AG04450 (cell line): ENCODE measurements around the gene SULT1A3. TPM values are rescaled to one million over a fixed set of nuclear protein-coding genes. Genes with fewer than 3 reads are reported as not detected.
"Not testable (repeated sequence)": the region's sequence is repeated elsewhere in the genome, so short reads cannot be mapped to it uniquely, and the experiment has no call there.

Experiments used
- CTCF ChIA-PET: fragments of 300-600, 350-600 bp; formaldehyde crosslinking; extraction: SDS; loops from one replicate; lab custom pipeline; 2022; ENCODE audit warnings: antibody characterized with exemption, inconsistent platforms; lab: Charles Lee
- POLR2A ChIA-PET: fragments of 350-600 bp; formaldehyde crosslinking; extraction: SDS; loops from one replicate; lab custom pipeline; 2021; ENCODE audit warnings: antibody characterized with exemption, inconsistent platforms; lab: Yijun Ruan, JAX
- DNase-seq: peaks from one replicate; pipeline ENCODE4 v3.0.0-alpha.2; 2011; ENCODE audit warnings: low read depth, low spot score
- H3K27ac ChIP-seq: one replicate; pipeline ENCODE4 v1.5.1; 2012; ENCODE audit warnings: low read depth, low read length, control low read depth
- H3K27me3 ChIP-seq: one replicate; pipeline ENCODE4 v1.6.0; 2012; ENCODE audit warnings: low read length; ENCODE audit not compliant: control insufficient read depth, insufficient read depth
- H3K4me3 ChIP-seq: 2 replicates; pipeline ENCODE4 v1.5.1; 2011; ENCODE audit warnings: mild to moderate bottlenecking, low read depth, low read length, control low read depth
- H3K9me3 ChIP-seq: 2 replicates; pipeline ENCODE4 v1.5.1; 2012; ENCODE audit warnings: low read length; ENCODE audit not compliant: control insufficient read depth, insufficient read depth
- polyA plus RNA-seq: library from polyadenylated mRNA; depleted of rRNA; stranded (reverse); fragments of >200 nt; gene quantifications from 2 replicates; pipeline ENCODE4 v1.2.3, GENCODE V29; 2011
- TF ChIP-seq, protein P1 (sequence below): IDR thresholded peaks from 2 replicates; pipeline ENCODE4 v1.5.1; 2011; ENCODE audit warnings: low read depth, low read length, control low read depth, inconsistent platforms

SULT1A3 gene
- polyA plus RNA-seq, 1 experiment, result 7.3 TPM

DNA sequence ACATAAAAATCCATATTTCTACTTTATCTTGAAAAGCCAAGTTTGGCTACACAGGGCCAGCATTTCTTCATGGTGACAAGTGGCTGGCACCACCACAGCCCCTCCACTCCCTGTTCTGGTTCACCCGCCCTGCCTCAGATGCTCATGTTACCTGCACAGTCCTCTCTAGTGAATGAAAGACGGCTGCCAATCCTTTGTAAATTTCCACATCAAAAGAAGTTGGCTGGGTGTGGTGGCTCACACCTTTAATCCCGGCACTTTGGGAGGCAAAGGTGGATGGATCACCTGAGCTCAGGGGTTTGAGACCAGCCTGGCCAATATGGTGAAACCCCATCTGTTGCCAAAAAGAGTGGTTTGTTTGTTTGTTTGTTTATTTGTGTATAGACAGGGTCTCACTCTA is 35.5 kb upstream of the SULT1A3 start:
- TF ChIP-seq, protein P1, sequence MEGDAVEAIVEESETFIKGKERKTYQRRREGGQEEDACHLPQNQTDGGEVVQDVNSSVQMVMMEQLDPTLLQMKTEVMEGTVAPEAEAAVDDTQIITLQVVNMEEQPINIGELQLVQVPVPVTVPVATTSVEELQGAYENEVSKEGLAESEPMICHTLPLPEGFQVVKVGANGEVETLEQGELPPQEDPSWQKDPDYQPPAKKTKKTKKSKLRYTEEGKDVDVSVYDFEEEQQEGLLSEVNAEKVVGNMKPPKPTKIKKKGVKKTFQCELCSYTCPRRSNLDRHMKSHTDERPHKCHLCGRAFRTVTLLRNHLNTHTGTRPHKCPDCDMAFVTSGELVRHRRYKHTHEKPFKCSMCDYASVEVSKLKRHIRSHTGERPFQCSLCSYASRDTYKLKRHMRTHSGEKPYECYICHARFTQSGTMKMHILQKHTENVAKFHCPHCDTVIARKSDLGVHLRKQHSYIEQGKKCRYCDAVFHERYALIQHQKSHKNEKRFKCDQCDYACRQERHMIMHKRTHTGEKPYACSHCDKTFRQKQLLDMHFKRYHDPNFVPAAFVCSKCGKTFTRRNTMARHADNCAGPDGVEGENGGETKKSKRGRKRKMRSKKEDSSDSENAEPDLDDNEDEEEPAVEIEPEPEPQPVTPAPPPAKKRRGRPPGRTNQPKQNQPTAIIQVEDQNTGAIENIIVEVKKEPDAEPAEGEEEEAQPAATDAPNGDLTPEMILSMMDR, result no peak
- ChIA-PET CTCF (no interaction called here), POLR2A (interaction anchor here (0.7 kb wide), 1 partner anchor 11 kb away, joined by 3 read pairs; no protein-coding TSS in a partner anchor)
- H3K4me3 ChIP-seq, result no peak overlapping the region
- H3K9me3 ChIP-seq, result no peaks in the 10 kb centered on the region; the same call in 1 of the 2 replicates
- H3K27me3 ChIP-seq, result peaks cover 3% of the 10 kb centered on the region
- no peak for DNase-seq
- no peak overlapping the region for H3K27ac ChIP-seq

DNA sequence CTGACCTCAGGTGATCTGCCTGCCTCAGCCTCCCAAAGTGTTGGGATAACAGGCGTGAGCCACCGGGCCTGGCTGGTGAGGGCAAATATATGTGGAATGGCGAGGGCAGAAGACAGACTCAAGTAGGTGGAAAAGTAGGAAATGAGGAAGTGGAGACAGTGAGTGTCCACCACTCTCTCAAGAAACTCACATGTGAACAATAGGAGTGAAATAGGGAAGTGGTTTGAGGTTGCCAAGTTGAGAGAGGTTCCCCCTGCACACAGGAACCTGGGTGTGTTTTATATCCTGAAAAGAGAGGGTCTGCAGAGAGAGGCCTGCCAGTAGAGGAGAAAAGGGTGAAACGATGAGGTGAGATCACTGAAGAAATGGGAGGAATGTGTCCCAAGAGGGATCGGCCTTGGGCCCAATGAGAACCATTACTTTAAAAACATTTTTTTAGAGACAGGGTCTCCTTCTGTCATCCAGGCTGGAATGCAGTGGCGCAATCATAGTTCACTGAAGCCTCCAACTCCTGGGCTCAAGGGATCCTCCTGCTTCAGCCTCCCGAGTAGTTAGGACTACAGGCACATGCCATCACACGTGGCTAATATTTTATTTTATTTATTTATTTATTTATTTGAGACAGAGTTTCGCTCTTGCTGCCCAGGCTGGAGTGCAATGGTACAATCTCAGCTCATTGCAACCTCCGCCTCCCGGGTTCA is 32.7 kb upstream of the SULT1A3 start:
- ChIA-PET CTCF (no interaction called here), POLR2A (interaction anchor here (0.7 kb wide), 1 partner anchor 724 kb away, joined by 3 read pairs; no protein-coding TSS in a partner anchor)
- Histone ChIP-seq H3K4me3 (no peak overlapping the region), H3K27ac (no peak overlapping the region), H3K9me3 (no peaks in the 10 kb centered on the region), H3K27me3 (peaks cover 3% of the 10 kb centered on the region)
- DNase-seq, result no peak
- TF ChIP-seq, protein P1, result no peak

DNA sequence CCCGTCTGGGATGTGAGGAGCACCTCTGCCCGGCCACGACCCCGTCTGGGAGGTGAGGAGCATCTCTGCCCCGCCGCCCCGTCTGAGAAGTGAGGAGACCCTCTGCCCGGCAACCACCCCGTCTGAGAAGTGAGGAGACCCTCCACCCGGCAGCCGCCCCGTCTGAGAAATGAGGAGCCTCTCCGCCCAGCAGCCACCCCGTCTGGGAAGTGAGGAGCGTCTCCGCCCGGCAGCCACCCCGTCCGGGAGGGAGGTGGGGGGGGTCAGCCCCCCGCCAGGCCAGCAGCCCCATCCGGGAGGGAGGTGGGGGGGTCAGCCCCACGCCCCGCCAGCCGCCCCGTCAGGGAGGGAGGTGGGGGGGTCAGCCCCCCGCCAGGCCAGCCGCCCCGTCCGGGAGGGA is 30.3 kb upstream of the SULT1A3 start:
- POLR2A ChIA-PET, H3K9me3 ChIP-seq, H3K27ac ChIP-seq, CTCF ChIA-PET, H3K27me3 ChIP-seq, DNase-seq, H3K4me3 ChIP-seq: not testable (repeated sequence)

DNA sequence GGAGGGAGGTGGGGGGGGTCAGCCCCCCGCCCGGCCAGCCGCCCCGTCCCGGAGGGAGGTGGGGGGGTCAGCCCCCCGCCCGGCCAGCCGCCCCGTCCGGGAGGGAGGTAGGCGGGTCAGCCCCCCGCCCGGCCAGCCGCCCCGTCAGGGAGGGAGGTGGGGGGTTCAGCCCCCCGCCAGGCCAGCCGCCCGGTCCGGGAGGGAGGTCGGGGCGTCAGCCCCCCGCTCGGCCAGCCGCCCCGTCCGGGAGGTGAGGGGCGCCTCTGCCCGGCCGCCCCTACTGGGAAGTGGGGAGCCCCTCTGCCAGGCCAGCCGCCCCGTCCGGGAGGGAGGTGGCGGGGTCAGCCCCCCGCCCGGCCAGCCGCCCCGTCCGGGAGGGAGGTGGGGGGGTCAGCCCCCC is 29.6 kb upstream of the SULT1A3 start:
- H3K4me3 ChIP-seq, H3K9me3 ChIP-seq, DNase-seq, H3K27ac ChIP-seq, POLR2A ChIA-PET, H3K27me3 ChIP-seq, CTCF ChIA-PET: not testable (repeated sequence)

DNA sequence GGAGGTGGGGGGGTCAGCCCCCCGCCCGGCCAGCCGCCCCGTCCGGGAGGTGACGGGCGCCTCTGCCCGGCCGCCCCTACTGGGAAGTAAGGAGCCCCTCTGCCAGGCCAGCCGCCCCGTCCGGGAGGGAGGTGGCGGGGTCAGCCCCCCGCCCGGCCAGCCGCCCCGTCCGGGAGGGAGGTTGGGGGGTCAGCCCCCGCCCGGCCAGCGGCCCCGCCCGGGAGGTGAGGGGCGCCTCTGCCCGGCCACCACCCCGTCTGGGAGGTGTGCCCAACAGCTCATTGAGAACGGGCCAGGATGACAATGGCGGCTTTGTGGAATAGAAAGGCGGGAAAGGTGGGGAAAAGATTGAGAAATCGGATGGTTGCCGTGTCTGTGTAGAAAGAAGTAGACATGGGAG is 28.9 kb upstream of the SULT1A3 start:
- H3K27me3 ChIP-seq, H3K4me3 ChIP-seq, H3K9me3 ChIP-seq, DNase-seq, POLR2A ChIA-PET, CTCF ChIA-PET, H3K27ac ChIP-seq: not testable (repeated sequence)

DNA sequence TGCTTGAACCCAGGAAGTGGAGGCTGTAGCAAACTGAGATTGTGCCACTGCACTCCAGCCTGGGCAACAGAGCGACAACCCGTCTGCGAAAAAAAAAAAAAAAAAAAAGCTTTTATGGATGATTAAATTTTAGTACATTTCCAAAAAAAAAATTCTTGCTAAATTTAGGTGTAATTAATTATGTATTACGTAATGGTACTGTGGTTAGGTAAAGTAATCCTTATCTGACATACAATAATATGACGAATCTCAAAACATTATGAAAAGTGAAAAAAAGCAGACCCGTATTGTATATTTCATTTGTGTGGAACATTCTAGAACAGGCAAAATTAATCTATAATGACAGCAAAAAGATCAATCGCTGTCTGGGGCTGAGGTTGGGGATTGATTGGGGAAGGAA is 26.0 kb upstream of the SULT1A3 start:
- Histone ChIP-seq H3K4me3 (no peak overlapping the region), H3K9me3 (no peaks in the 10 kb centered on the region), H3K27ac (no peak overlapping the region), H3K27me3 (no peaks in the 10 kb centered on the region)
- TF ChIP-seq, protein P1, result no peak
- ChIA-PET POLR2A (interaction anchor here (0.6 to 0.7 kb wide), 2 partner anchors 14 to 454 kb away, joined by 3 to 6 read pairs; no protein-coding TSS in a partner anchor), CTCF (interaction anchor here (0.6 to 0.7 kb wide), 2 partner anchors 61 to 191 kb away, joined by 3 read pairs; no protein-coding TSS in a partner anchor)
- no peak for DNase-seq

DNA sequence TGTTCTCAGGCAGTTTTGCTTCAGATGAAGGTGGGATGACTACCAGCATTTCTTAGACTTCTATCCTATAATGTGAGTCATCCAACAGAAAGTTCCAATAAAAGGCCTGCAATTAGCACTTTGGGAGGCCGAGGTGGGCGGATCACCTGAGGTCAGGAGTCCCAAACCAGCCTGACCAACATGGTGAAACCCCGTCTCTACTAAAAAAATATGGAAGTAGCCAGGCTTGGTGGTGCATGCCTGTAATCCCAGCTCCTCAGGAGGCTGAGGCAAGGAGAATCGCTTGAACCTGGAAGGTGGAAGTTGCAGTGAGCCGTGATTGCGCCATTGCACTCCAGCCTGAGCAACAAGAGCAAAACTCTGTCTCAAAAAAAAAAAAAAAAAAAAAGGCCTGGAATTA is 22.2 kb upstream of the SULT1A3 start:
- H3K27me3 ChIP-seq, H3K9me3 ChIP-seq, H3K4me3 ChIP-seq, CTCF ChIA-PET, H3K27ac ChIP-seq, POLR2A ChIA-PET, DNase-seq: not testable (repeated sequence)
